Renal cortical epithelial cell (primary cell): ENCODE measurements around the gene TRMT1. TPM values are rescaled to one million over a fixed set of nuclear protein-coding genes. Genes with fewer than 3 reads are reported as not detected.
"Not testable (repeated sequence)": the region's sequence is repeated elsewhere in the genome, so short reads cannot be mapped to it uniquely, and the experiment has no call there.

ENCODE experiments used
- DNase-seq: peaks from one replicate; pipeline ENCODE4 v3.0.0-alpha.2; 2011; ENCODE audit warnings: low read depth
- total RNA-seq: library from RNA; depleted of rRNA; stranded (reverse); fragments of >200 nt; gene quantifications from 2 replicates; pipeline ENCODE4 v1.2.3, GENCODE V29; 2014

TRMT1 gene
- total RNA-seq: 30.0 and 32.8 TPM in 2 replicates

- peak; percentile 82 for DNase-seq
Observed at GRCh38 chr19:13116282-13117175, at the start of gene TRMT1. Gene TRMT1 (minus strand): TSS chr19:13116740. CDS start chr19:13116399, 341 bp downstream.

- not testable (repeated sequence) for DNase-seq
Observed at GRCh38 chr19:13166151-13166550, 49.6 kb upstream of the TRMT1 start.

GRCh38 chr19:13165162-13165997 lies 48.8 kb upstream of the TRMT1 start:
- no peak for DNase-seq

GRCh38 chr19:13164343-13165161 lies 48.0 kb upstream of the TRMT1 start:
- peak; percentile 88 for DNase-seq

- DNase-seq: peak; percentile 76
Observed at GRCh38 chr19:13163609-13164342, 47.2 kb upstream of the TRMT1 start.

- peak; percentile 94 for DNase-seq
Observed at GRCh38 chr19:13162724-13163608, 46.4 kb upstream of the TRMT1 start.

- peak; percentile 58 for DNase-seq
Observed at GRCh38 chr19:13160557-13160956, 44.0 kb upstream of the TRMT1 start.

GRCh38 chr19:13159713-13160112 lies 43.2 kb upstream of the TRMT1 start:
- DNase-seq: no peak

- peak; percentile 76 for DNase-seq
Observed at GRCh38 chr19:13155472-13156359, 39.2 kb upstream of the TRMT1 start.

GRCh38 chr19:13154911-13155471 lies 38.5 kb upstream of the TRMT1 start:
- no peak for DNase-seq

- peak; percentile 86 for DNase-seq
Observed at GRCh38 chr19:13154241-13154778, 37.8 kb upstream of the TRMT1 start.

- no peak for DNase-seq
Observed at GRCh38 chr19:13153569-13154240, 37.2 kb upstream of the TRMT1 start.

GRCh38 chr19:13152974-13153568 lies 36.5 kb upstream of the TRMT1 start:
- peak; percentile 80 for DNase-seq

- DNase-seq: no peak
Observed at GRCh38 chr19:13152356-13152973, 35.9 kb upstream of the TRMT1 start.

GRCh38 chr19:13151605-13152355 lies 35.2 kb upstream of the TRMT1 start:
- DNase-seq: peak; percentile 87
